Ishikawa (cell line): ENCODE measurements around the gene CLK3.

Experiments
- CEBPB ChIP-seq: IDR thresholded peaks from 2 replicates; pipeline ENCODE4 v1.6.1; 2012
- EP300 ChIP-seq: IDR thresholded peaks from 2 replicates; pipeline ENCODE4 v1.6.1; 2012; ENCODE audit warnings: borderline replicate concordance
- FOXM1 ChIP-seq: IDR thresholded peaks from 2 replicates; pipeline ENCODE4 v1.6.1; 2012; ENCODE audit warnings: low read depth, borderline replicate concordance
- RAD21 ChIP-seq: IDR thresholded peaks from 2 replicates; pipeline ENCODE4 v1.6.1; 2012; ENCODE audit warnings: low read depth
- TCF12 ChIP-seq: IDR thresholded peaks from 2 replicates; pipeline ENCODE4 v1.6.1; 2012; ENCODE audit warnings: low read depth
- USF1 ChIP-seq: IDR thresholded peaks from 2 replicates; pipeline ENCODE4 v1.6.1; 2012
- YY1 ChIP-seq: IDR thresholded peaks from 2 replicates; pipeline ENCODE4 v1.6.1; 2012; ENCODE audit warnings: low read depth
- ZBTB7A ChIP-seq: IDR thresholded peaks from 2 replicates; pipeline ENCODE4 v1.6.1; 2012; ENCODE audit warnings: low read depth
- TF ChIP-seq, protein P1 (sequence below): IDR thresholded peaks from 2 replicates; pipeline ENCODE4 v1.6.1; 2012
- TF ChIP-seq, protein P2 (sequence below): IDR thresholded peaks from 2 replicates; pipeline ENCODE4 v1.6.1; 2012; ENCODE audit warnings: low read depth, mild to moderate bottlenecking

GRCh38 chr15:74584779-74585178, 30.9 kb upstream of the CLK3 start:
- TF ChIP-seq CEBPB, result no peak
- no peak for TF ChIP-seq RAD21
- TF ChIP-seq, protein P1, sequence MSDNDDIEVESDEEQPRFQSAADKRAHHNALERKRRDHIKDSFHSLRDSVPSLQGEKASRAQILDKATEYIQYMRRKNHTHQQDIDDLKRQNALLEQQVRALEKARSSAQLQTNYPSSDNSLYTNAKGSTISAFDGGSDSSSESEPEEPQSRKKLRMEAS, result no peak
- TF ChIP-seq, protein P2, sequence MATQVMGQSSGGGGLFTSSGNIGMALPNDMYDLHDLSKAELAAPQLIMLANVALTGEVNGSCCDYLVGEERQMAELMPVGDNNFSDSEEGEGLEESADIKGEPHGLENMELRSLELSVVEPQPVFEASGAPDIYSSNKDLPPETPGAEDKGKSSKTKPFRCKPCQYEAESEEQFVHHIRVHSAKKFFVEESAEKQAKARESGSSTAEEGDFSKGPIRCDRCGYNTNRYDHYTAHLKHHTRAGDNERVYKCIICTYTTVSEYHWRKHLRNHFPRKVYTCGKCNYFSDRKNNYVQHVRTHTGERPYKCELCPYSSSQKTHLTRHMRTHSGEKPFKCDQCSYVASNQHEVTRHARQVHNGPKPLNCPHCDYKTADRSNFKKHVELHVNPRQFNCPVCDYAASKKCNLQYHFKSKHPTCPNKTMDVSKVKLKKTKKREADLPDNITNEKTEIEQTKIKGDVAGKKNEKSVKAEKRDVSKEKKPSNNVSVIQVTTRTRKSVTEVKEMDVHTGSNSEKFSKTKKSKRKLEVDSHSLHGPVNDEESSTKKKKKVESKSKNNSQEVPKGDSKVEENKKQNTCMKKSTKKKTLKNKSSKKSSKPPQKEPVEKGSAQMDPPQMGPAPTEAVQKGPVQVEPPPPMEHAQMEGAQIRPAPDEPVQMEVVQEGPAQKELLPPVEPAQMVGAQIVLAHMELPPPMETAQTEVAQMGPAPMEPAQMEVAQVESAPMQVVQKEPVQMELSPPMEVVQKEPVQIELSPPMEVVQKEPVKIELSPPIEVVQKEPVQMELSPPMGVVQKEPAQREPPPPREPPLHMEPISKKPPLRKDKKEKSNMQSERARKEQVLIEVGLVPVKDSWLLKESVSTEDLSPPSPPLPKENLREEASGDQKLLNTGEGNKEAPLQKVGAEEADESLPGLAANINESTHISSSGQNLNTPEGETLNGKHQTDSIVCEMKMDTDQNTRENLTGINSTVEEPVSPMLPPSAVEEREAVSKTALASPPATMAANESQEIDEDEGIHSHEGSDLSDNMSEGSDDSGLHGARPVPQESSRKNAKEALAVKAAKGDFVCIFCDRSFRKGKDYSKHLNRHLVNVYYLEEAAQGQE, result no peak
- TF ChIP-seq USF1, result no peak
- TF ChIP-seq YY1, result no peak
- no peak for TF ChIP-seq EP300
- TF ChIP-seq TCF12, result no peak
- no peak for TF ChIP-seq FOXM1
- no peak for TF ChIP-seq ZBTB7A
